K562 (cell line): ENCODE results near the gene ZBTB8B. TPM values are rescaled to one million over a fixed set of nuclear protein-coding genes. Genes with fewer than 3 reads are reported as not detected.

Source experiments
- ETS1 ChIP-seq: conservative IDR thresholded peaks from 2 replicates; pipeline ENCODE4 v1.6.1; 2011; ENCODE audit warnings: low read depth, mild to moderate bottlenecking, low read length; ENCODE audit not compliant: control insufficient read depth
- FIP1L1 ChIP-seq: fragments of 200-400 bp; formaldehyde crosslinking; IDR thresholded peaks from 2 replicates; pipeline ENCODE4 v1.6.1; 2018; ENCODE audit warnings: mild to moderate bottlenecking, low read depth, low read length; ENCODE audit not compliant: poor library complexity, severe bottlenecking
- HLTF ChIP-seq: fragments of 450-650 bp; IDR thresholded peaks from 2 replicates; pipeline ENCODE4 v1.6.1; 2016
- HMGN3 ChIP-seq: IDR thresholded peaks from 2 replicates; pipeline ENCODE4 v1.6.1; 2011; ENCODE audit warnings: borderline replicate concordance, low read depth, mild to moderate bottlenecking, mixed read lengths, low read length; ENCODE audit not compliant: insufficient read length; ENCODE audit errors: extremely low read depth
- KLF16 ChIP-seq: IDR thresholded peaks from 2 replicates; pipeline ENCODE4 v1.6.1; 2016; ENCODE audit warnings: antibody characterized with exemption
- MEIS2 ChIP-seq: fragments of 450-650 bp; IDR thresholded peaks from 2 replicates; pipeline ENCODE4 v1.6.1; 2014; ENCODE audit warnings: mild to moderate bottlenecking; ENCODE audit not compliant: partially characterized antibody
- MTA2 ChIP-seq: fragments of 450-650 bp; IDR thresholded peaks from 2 replicates; pipeline ENCODE4 v1.6.1; 2016; ENCODE audit warnings: low read depth
- NCOA1 ChIP-seq: fragments of 450-650 bp; IDR thresholded peaks from 2 replicates; pipeline ENCODE4 v1.6.1; 2016; ENCODE audit warnings: low read depth
- NR3C1 ChIP-seq: sonication (generic); formaldehyde crosslinking; IDR thresholded peaks from 2 replicates; pipeline ENCODE4 v1.8.1; 2022; ENCODE audit warnings: missing genetic modification reagents
- NRF1 ChIP-seq, 2 experiments: fragments of 450-650 bp; IDR thresholded peaks in 1 of 2; conservative IDR thresholded peaks in 1 of 2; 2 replicates each; pipeline ENCODE4 v1.6.1; 2014; ENCODE audit warnings: mild to moderate bottlenecking in 2 of 2
- NUFIP1 ChIP-seq: fragments of 450-650 bp; IDR thresholded peaks from 2 replicates; pipeline ENCODE4 v1.6.1; 2018; ENCODE audit not compliant: partially characterized antibody
- PHB2 ChIP-seq: fragments of 450-650 bp; IDR thresholded peaks from 2 replicates; pipeline ENCODE4 v1.6.1; 2017; ENCODE audit warnings: low read depth
- RAD21 ChIP-seq, 2 experiments: fragments of 250-450 bp in 1 of 2; fragments of 450-650 bp in 1 of 2; sonication (Bioruptor Pico) in 1 of 2; formaldehyde crosslinking in 1 of 2; IDR thresholded peaks in 1 of 2; conservative IDR thresholded peaks in 1 of 2; 2 replicates each; pipeline versions ENCODE4 v1.4.0 to v1.8.0; 2020 to 2022; ENCODE audit warnings: mild to moderate bottlenecking in 2 of 2, moderate library complexity in 1 of 2
- RUNX1 ChIP-seq: sonication (generic); IDR thresholded peaks from 2 replicates; pipeline ENCODE4 v1.6.1; 2016; ENCODE audit warnings: antibody characterized with exemption, low read depth
- XRCC5 ChIP-seq: fragments of 200-400 bp; formaldehyde crosslinking; IDR thresholded peaks from 2 replicates; pipeline ENCODE4 v1.6.1; 2017; ENCODE audit warnings: low read depth, mild to moderate bottlenecking, low read length
- ZBTB1 ChIP-seq: sonication (generic); formaldehyde crosslinking; IDR thresholded peaks from 2 replicates; pipeline ENCODE4 v1.8.1; 2023; ENCODE audit warnings: missing genetic modification reagents, low read depth, mild to moderate bottlenecking, borderline replicate concordance
- ZNF175 ChIP-seq: fragments of 200-800 bp; sonication (Bioruptor generic); IDR thresholded peaks from 2 replicates; pipeline ENCODE4 v1.6.1; 2016; ENCODE audit warnings: low read depth, mild to moderate bottlenecking, missing genetic modification characterization, missing compliant biosample characterization
- ZNF274 ChIP-seq: IDR thresholded peaks from 2 replicates; pipeline ENCODE4 v1.6.1; 2011; ENCODE audit warnings: low read depth, mild to moderate bottlenecking, low read length, moderate library complexity, borderline replicate concordance
- ZNF57 ChIP-seq: fragments of 450-650 bp; formaldehyde crosslinking; IDR thresholded peaks from 2 replicates; pipeline ENCODE4 v1.4.0; 2020; ENCODE audit warnings: mild to moderate bottlenecking, moderate library complexity
- polyA plus RNA-seq, 8 experiments: library from polyadenylated mRNA; depleted of rRNA in 4 of 8; stranded (reverse) in 5 of 8; unstranded in 3 of 8; fragments of >200 nt; fragmentation: Nextera tagmentation in 2 of 8; fragmentation: Illumina TruSeq in 1 of 8; extraction: Ambion mirVana in 2 of 8; extraction: Trizol in 1 of 8; gene quantifications; 2 replicates each; pipeline versions ENCODE4 v1.2.1 to v1.2.3, GENCODE V29; 2011 to 2014; ENCODE audit warnings: inconsistent platforms in 1 of 8, missing spikeins in 1 of 8
- total RNA-seq, 7 experiments: library from RNA; depleted of rRNA in 6 of 7; stranded (reverse); fragments of >200 nt in 6 of 7; fragmentation: Illumina TruSeq in 2 of 7; extraction: Trizol in 2 of 7; gene quantifications; 2 replicates each; pipeline versions ENCODE4 v1.2.1 to v1.2.3, GENCODE V29; 2011 to 2021; ENCODE audit warnings: low replicate concordance in 1 of 7
- TF ChIP-seq, protein P1 (sequence below): fragments of 250-450 bp; sonication (Bioruptor Pico); IDR thresholded peaks from 2 replicates; pipeline ENCODE4 v1.8.0; 2022; ENCODE audit warnings: moderate library complexity, mild to moderate bottlenecking, inconsistent platforms
- TF ChIP-seq, protein P2 (sequence below): fragments of 450-650 bp; IDR thresholded peaks from 2 replicates; pipeline ENCODE4 v1.7.1; 2018; ENCODE audit warnings: mild to moderate bottlenecking, low read depth; ENCODE audit not compliant: partially characterized antibody

ZBTB8B gene
- total and polyA plus RNA-seq, 9 of the 15 experiments (the other 6 are each of a cell fraction or from before 2014, with no cell fraction given), result not detected

GRCh38 chr1:32470991-32471694 lies 6.3 kb downstream of the ZBTB8B start (continued):
- 0 out of 2 replicates have a peak, but pooled peaks have one; percentile 25 for TF ChIP-seq ETS1
- TF ChIP-seq, protein P1, sequence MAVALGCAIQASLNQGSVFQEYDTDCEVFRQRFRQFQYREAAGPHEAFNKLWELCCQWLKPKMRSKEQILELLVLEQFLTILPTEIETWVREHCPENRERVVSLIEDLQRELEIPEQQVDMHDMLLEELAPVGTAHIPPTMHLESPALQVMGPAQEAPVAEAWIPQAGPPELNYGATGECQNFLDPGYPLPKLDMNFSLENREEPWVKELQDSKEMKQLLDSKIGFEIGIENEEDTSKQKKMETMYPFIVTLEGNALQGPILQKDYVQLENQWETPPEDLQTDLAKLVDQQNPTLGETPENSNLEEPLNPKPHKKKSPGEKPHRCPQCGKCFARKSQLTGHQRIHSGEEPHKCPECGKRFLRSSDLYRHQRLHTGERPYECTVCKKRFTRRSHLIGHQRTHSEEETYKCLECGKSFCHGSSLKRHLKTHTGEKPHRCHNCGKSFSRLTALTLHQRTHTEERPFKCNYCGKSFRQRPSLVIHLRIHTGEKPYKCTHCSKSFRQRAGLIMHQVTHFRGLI (CRISPR knock-in tag), result no peak
- no peak for TF ChIP-seq ZNF175
- peak; percentile 10 to 69; a peak in 2 of 4 replicates for TF ChIP-seq RAD21 (CRISPR knock-in tag; conservative IDR thresholded peaks at IDR 0.05 in 1 of 2, IDR thresholded peaks at IDR 0.05 in 1 of 2)
- TF ChIP-seq NUFIP1, result no peak
- TF ChIP-seq ZNF274, result no peak
- TF ChIP-seq NCOA1, result no peak
- TF ChIP-seq KLF16, result 0 out of 2 replicates have a peak, but pooled peaks have one; percentile 10
- no peak for TF ChIP-seq HLTF
- TF ChIP-seq ZBTB1, result no peak
- TF ChIP-seq RUNX1, result no peak
- TF ChIP-seq FIP1L1, result no peak
- peak; percentile 14 for TF ChIP-seq HMGN3
- TF ChIP-seq PHB2, result no peak
- no peak for TF ChIP-seq ZNF57 (CRISPR knock-in tag)
- TF ChIP-seq NR3C1 (CRISPR knock-in tag), result no peak
- 0 out of 2 replicates have a peak, but pooled peaks have one; percentile 48 for TF ChIP-seq XRCC5
- 0 out of 4 replicates have a peak, but pooled peaks of 1 of the 2 experiments have one; percentile 25 for TF ChIP-seq NRF1 (conservative IDR thresholded peaks at IDR 0.05 in 1 of 2, IDR thresholded peaks at IDR 0.05 in 1 of 2)
- TF ChIP-seq, protein P2, sequence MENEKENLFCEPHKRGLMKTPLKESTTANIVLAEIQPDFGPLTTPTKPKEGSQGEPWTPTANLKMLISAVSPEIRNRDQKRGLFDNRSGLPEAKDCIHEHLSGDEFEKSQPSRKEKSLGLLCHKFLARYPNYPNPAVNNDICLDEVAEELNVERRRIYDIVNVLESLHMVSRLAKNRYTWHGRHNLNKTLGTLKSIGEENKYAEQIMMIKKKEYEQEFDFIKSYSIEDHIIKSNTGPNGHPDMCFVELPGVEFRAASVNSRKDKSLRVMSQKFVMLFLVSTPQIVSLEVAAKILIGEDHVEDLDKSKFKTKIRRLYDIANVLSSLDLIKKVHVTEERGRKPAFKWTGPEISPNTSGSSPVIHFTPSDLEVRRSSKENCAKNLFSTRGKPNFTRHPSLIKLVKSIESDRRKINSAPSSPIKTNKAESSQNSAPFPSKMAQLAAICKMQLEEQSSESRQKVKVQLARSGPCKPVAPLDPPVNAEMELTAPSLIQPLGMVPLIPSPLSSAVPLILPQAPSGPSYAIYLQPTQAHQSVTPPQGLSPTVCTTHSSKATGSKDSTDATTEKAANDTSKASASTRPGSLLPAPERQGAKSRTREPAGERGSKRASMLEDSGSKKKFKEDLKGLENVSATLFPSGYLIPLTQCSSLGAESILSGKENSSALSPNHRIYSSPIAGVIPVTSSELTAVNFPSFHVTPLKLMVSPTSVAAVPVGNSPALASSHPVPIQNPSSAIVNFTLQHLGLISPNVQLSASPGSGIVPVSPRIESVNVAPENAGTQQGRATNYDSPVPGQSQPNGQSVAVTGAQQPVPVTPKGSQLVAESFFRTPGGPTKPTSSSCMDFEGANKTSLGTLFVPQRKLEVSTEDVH, result no peak
- no peak for TF ChIP-seq MTA2
- TF ChIP-seq MEIS2, result peak; percentile 35
